Neural cell (in vitro differentiated cells): ENCODE measurements around the gene CMTM3. TPM values are rescaled to one million over a fixed set of nuclear protein-coding genes. Genes with fewer than 3 reads are reported as not detected.

Experiments used
- H2AFZ ChIP-seq: fragments of 200-600, 300-800 bp; sonication (generic), shearing (Covaris generic); 2 replicates; pipeline ENCODE4 v1.6.0; 2014; ENCODE audit warnings: low read depth, mild to moderate bottlenecking, antibody characterized with exemption, low read length, moderate library complexity
- H3F3A ChIP-seq: fragments of 200-600 bp; shearing (Covaris generic); 2 replicates; pipeline ENCODE4 v1.6.1; 2016; ENCODE audit warnings: mild to moderate bottlenecking, moderate library complexity, mixed read lengths, antibody characterized with exemption, low read length; ENCODE audit not compliant: insufficient read depth, poor library complexity, severe bottlenecking
- H3K27ac ChIP-seq: fragments of 200-600, 300-800 bp; sonication (generic), shearing (Covaris generic); 2 replicates; pipeline ENCODE4 v1.5.1; 2014; ENCODE audit warnings: mild to moderate bottlenecking, low read length, moderate library complexity
- H3K27me3 ChIP-seq: fragments of 300-800, 200-600 bp; sonication (generic), shearing (Covaris generic); 2 replicates; pipeline ENCODE4 v1.6.0; 2014; ENCODE audit warnings: mild to moderate bottlenecking, low read depth, low read length, moderate library complexity; ENCODE audit not compliant: insufficient read depth
- H3K36me3 ChIP-seq: fragments of 300-800, 200-600 bp; sonication (generic), shearing (Covaris generic); 2 replicates; pipeline ENCODE4 v1.5.1; 2014; ENCODE audit warnings: mild to moderate bottlenecking, antibody characterized with exemption, low read length, moderate library complexity; ENCODE audit not compliant: insufficient read depth
- H3K4me2 ChIP-seq: fragments of 300-800, 200-600 bp; sonication (generic), shearing (Covaris generic); 2 replicates; pipeline ENCODE4 v1.6.0; 2014; ENCODE audit warnings: mild to moderate bottlenecking, low read length
- H3K4me3 ChIP-seq: fragments of 300-800, 200-600 bp; sonication (generic), shearing (Covaris generic); 2 replicates; pipeline ENCODE4 v1.5.1; 2014; ENCODE audit warnings: mild to moderate bottlenecking, low read length, moderate library complexity
- H3K79me2 ChIP-seq: fragments of 200-600 bp; shearing (Covaris generic); replicated peaks from 2 replicates; pipeline ENCODE4 v1.6.0; 2014; ENCODE audit warnings: mild to moderate bottlenecking, low read length, moderate library complexity; ENCODE audit not compliant: insufficient read depth
- H3K9ac ChIP-seq: fragments of 300-800, 200-600 bp; sonication (generic), shearing (Covaris generic); 2 replicates; pipeline ENCODE4 v1.6.1; 2016; ENCODE audit warnings: mild to moderate bottlenecking, low read length, mixed read lengths
- H3K9me2 ChIP-seq: fragments of 200-600 bp; shearing (Covaris generic); 2 replicates; pipeline ENCODE4 v1.6.1; 2016; ENCODE audit warnings: mild to moderate bottlenecking, low read length, mixed read lengths; ENCODE audit not compliant: insufficient read depth
- H3K9me3 ChIP-seq: fragments of 200-600, 300-800 bp; sonication (generic), shearing (Covaris generic); 2 replicates; pipeline ENCODE4 v1.6.1; 2016; ENCODE audit warnings: mild to moderate bottlenecking, mixed run types, low read length, moderate library complexity, mixed read lengths
- H4K20me1 ChIP-seq: fragments of 200-600 bp; shearing (Covaris generic); 2 replicates; pipeline ENCODE4 v1.6.1; 2016; ENCODE audit warnings: mild to moderate bottlenecking, mixed run types; ENCODE audit not compliant: insufficient read depth
- CTCF ChIP-seq: fragments of 450-650 bp; IDR thresholded peaks from 2 replicates; pipeline ENCODE4 v1.5.1; 2014; ENCODE audit warnings: antibody characterized with exemption, mild to moderate bottlenecking, moderate library complexity; ENCODE audit not compliant: poor library complexity, severe bottlenecking
- EP300 ChIP-seq: fragments of 450-650 bp; conservative IDR thresholded peaks from 2 replicates; pipeline ENCODE4 v1.6.1; 2014; ENCODE audit warnings: antibody characterized with exemption, mild to moderate bottlenecking, moderate library complexity; ENCODE audit not compliant: poor library complexity, severe bottlenecking
- EZH2 ChIP-seq: fragments of 200-600, 300-800 bp; shearing (Covaris generic), sonication (generic); IDR thresholded peaks from 2 replicates; pipeline ENCODE4 v1.6.1; 2014; ENCODE audit warnings: antibody characterized with exemption, low read length, borderline replicate concordance, mild to moderate bottlenecking; ENCODE audit not compliant: insufficient read depth, poor library complexity, severe bottlenecking
- MXI1 ChIP-seq: fragments of 450-650 bp; conservative IDR thresholded peaks from 2 replicates; pipeline ENCODE4 v1.6.1; 2014; ENCODE audit warnings: antibody characterized with exemption, mild to moderate bottlenecking; ENCODE audit not compliant: poor library complexity, severe bottlenecking
- POLR2AphosphoS5 ChIP-seq: IDR thresholded peaks from 2 replicates; pipeline ENCODE4 v1.6.1; 2012
- RAD21 ChIP-seq: fragments of 450-650 bp; conservative IDR thresholded peaks from 2 replicates; pipeline ENCODE4 v1.6.1; 2014; ENCODE audit warnings: antibody characterized with exemption, mild to moderate bottlenecking, moderate library complexity
- REST ChIP-seq: IDR thresholded peaks from 2 replicates; pipeline ENCODE4 v1.6.1; 2012; ENCODE audit warnings: borderline replicate concordance
- SMC3 ChIP-seq: fragments of 450-650 bp; conservative IDR thresholded peaks from 2 replicates; pipeline ENCODE4 v1.6.1; 2014; ENCODE audit warnings: antibody characterized with exemption, mild to moderate bottlenecking, moderate library complexity; ENCODE audit not compliant: poor library complexity
- TAF1 ChIP-seq: IDR thresholded peaks from 2 replicates; pipeline ENCODE4 v1.6.1; 2012; ENCODE audit warnings: low read depth
- polyA plus RNA-seq: library from polyadenylated mRNA; depleted of rRNA; stranded (reverse); fragments of >200 nt; gene quantifications from 2 replicates; pipeline ENCODE4 v1.2.3, GENCODE V29; 2014

The CMTM3 gene
- polyA plus RNA-seq, 1 donor from 2014 or later, result 7.7 TPM

GRCh38 chr16:66601471-66601870 is 3.0 kb upstream of the CMTM3 start:
- no peaks in the 10 kb centered on the region for H3K9me3 ChIP-seq
- no peaks in the 10 kb centered on the region for H4K20me1 ChIP-seq
- no peak overlapping the region for H2AFZ ChIP-seq
- TF ChIP-seq RAD21 (no peak), TAF1 (no peak), POLR2AphosphoS5 (no peak), REST (no peak)
- H3F3A ChIP-seq, result no peaks in the 10 kb centered on the region
- H3K9ac ChIP-seq, result no peak overlapping the region
- no peaks in the 10 kb centered on the region for H3K9me2 ChIP-seq
- H3K36me3 ChIP-seq, result no peaks in the 10 kb centered on the region
- no peaks in the 10 kb centered on the region for H3K79me2 ChIP-seq
- no peak overlapping the region for H3K4me3 ChIP-seq
- H3K27me3 ChIP-seq, result no peaks in the 10 kb centered on the region
- H3K4me2 ChIP-seq, result no peak overlapping the region
- no peak overlapping the region for H3K27ac ChIP-seq

GRCh38 chr16:66603537-66604375 is 748 bp upstream of the CMTM3 start:
- Histone ChIP-seq H3K27me3 (no peaks in the 10 kb centered on the region), H3K4me3 (peak overlapping the region; percentile 74), H4K20me1 (no peaks in the 10 kb centered on the region), H3K27ac (no peak overlapping the region), H3F3A (no peaks in the 10 kb centered on the region), H3K9ac (peak overlapping the region; percentile 65), H3K9me2 (no peaks in the 10 kb centered on the region), H3K9me3 (no peaks in the 10 kb centered on the region), H3K79me2 (no peaks in the 10 kb centered on the region), H2AFZ (peak overlapping the region; percentile 59), H3K4me2 (peak overlapping the region; percentile 55), H3K36me3 (no peaks in the 10 kb centered on the region)
- TF ChIP-seq RAD21, result no peak
- TF ChIP-seq MXI1, result peak; percentile 48

DNA sequence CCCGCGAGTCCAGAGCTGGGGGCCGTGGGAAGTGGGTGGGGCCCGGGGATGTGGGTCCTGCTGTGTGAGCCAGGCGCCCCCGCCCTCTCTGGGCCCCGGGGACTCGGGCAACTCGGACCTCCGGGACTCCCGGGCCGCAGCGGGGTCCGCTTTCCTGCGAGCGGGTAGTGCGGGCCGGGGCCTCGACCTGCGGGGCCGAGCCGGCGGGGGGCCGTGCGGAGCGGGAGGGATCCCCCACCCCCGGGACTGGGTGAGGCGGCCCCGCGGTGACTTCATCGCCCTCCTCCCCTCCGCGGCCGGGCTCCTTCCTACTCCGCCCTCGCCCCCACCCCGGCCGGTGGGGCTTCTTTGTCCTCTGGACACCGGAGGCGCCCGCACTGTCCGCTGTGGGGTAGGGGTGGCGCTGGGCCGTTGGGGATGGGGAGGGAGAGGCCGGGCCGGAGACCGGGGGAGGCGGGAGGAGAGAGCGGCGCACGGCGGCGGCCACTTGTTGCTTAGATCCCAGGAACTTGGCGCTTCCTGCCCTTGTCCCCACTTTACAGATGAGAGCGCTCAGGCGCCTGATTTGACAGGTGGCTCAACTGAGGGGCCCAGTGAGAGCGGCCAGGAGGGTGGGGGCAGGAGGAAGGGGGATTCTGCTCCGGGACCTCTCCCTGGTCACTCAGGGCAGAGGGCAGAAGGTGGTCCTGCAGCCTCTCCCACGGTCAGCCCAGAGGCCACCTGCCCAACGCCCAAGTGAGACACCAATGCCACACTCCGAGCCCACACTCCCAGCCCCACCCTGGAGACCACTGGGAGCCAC is 874 bp downstream of the CMTM3 start:
- H3K9me3 ChIP-seq, result no peaks in the 10 kb centered on the region
- H3K4me3 ChIP-seq, result peak overlapping the region; percentile 74
- H3K27me3 ChIP-seq, result no peaks in the 10 kb centered on the region
- no peaks in the 10 kb centered on the region for H3F3A ChIP-seq
- H3K27ac ChIP-seq, result no peak overlapping the region
- H3K4me2 ChIP-seq, result no peak overlapping the region
- peak overlapping the region; percentile 65 for H3K9ac ChIP-seq
- no peaks in the 10 kb centered on the region for H3K36me3 ChIP-seq
- H3K9me2 ChIP-seq, result no peaks in the 10 kb centered on the region
- no peak overlapping the region for H2AFZ ChIP-seq
- no peaks in the 10 kb centered on the region for H3K79me2 ChIP-seq
- H4K20me1 ChIP-seq, result no peaks in the 10 kb centered on the region
- TF ChIP-seq REST (no peak), POLR2AphosphoS5 (no peak), SMC3 (no peak), EZH2 (no peak), CTCF (no peak), RAD21 (no peak), MXI1 (no peak), EP300 (no peak), TAF1 (no peak)
